ENCODE results near the gene GPD1L.

Gene GPD1L

DNA sequence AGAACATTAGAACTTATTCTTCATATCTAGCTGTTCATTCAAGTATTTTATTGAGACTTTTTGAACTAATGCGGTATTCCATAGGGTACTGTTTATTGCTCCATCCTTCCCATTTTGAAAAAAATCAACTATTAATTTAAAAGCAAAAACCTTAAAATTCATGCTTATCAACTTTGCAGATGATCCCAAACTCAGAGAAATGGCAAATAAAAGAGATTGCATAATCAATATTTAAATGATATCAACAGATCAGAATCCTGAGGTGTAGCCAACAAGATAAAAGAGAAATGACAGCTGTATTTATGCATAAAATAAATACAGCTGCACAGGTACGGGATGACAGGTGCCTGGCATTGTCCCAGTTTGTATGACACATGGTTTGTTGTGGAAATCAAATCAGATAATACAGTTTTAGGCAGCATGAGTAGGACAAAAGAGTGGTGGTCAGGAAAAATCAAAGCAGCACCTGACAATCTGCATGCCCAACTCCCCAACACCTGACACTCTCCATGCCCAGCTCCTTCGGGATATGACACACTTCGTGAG, 89.6 kb downstream of the GPD1L start:
- ATAC-seq, result no peak
- TF ChIP-seq PPARA (CRISPR knock-in tag; IDR thresholded peaks at IDR 0.05; ENCODE audit: borderline replicate concordance) (no peak), ARNTL (CRISPR knock-in tag; IDR thresholded peaks at IDR 0.05; ENCODE audit: borderline replicate concordance, low read depth) (no peak), CSDC2 (CRISPR knock-in tag; IDR thresholded peaks at IDR 0.05) (no peak), RARB (CRISPR knock-in tag; IDR thresholded peaks at IDR 0.05) (no peak), ZNF8 (CRISPR knock-in tag; IDR thresholded peaks at IDR 0.05) (no peak), ZFP30 (CRISPR knock-in tag; IDR thresholded peaks at IDR 0.05) (no peak), GLIS3 (CRISPR knock-in tag; IDR thresholded peaks at IDR 0.05) (no peak), ZNF565 (CRISPR knock-in tag; conservative IDR thresholded peaks at IDR 0.05; ENCODE audit: low read depth) (no peak), ZFP3 (CRISPR knock-in tag; IDR thresholded peaks at IDR 0.05) (no peak), OSR1 (CRISPR knock-in tag; IDR thresholded peaks at IDR 0.05) (no peak), ESRRG (CRISPR knock-in tag; IDR thresholded peaks at IDR 0.05) (no peak), ZC3H10 (CRISPR knock-in tag; IDR thresholded peaks at IDR 0.05) (no peak), ISL1 (CRISPR knock-in tag; IDR thresholded peaks at IDR 0.05) (no peak)
- TF ChIP-seq, protein P1, sequence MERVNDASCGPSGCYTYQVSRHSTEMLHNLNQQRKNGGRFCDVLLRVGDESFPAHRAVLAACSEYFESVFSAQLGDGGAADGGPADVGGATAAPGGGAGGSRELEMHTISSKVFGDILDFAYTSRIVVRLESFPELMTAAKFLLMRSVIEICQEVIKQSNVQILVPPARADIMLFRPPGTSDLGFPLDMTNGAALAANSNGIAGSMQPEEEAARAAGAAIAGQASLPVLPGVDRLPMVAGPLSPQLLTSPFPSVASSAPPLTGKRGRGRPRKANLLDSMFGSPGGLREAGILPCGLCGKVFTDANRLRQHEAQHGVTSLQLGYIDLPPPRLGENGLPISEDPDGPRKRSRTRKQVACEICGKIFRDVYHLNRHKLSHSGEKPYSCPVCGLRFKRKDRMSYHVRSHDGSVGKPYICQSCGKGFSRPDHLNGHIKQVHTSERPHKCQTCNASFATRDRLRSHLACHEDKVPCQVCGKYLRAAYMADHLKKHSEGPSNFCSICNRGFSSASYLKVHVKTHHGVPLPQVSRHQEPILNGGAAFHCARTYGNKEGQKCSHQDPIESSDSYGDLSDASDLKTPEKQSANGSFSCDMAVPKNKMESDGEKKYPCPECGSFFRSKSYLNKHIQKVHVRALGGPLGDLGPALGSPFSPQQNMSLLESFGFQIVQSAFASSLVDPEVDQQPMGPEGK (CRISPR knock-in tag; IDR thresholded peaks at IDR 0.05; ENCODE audit: borderline replicate concordance), result no peak
- TF ChIP-seq, protein P2, sequence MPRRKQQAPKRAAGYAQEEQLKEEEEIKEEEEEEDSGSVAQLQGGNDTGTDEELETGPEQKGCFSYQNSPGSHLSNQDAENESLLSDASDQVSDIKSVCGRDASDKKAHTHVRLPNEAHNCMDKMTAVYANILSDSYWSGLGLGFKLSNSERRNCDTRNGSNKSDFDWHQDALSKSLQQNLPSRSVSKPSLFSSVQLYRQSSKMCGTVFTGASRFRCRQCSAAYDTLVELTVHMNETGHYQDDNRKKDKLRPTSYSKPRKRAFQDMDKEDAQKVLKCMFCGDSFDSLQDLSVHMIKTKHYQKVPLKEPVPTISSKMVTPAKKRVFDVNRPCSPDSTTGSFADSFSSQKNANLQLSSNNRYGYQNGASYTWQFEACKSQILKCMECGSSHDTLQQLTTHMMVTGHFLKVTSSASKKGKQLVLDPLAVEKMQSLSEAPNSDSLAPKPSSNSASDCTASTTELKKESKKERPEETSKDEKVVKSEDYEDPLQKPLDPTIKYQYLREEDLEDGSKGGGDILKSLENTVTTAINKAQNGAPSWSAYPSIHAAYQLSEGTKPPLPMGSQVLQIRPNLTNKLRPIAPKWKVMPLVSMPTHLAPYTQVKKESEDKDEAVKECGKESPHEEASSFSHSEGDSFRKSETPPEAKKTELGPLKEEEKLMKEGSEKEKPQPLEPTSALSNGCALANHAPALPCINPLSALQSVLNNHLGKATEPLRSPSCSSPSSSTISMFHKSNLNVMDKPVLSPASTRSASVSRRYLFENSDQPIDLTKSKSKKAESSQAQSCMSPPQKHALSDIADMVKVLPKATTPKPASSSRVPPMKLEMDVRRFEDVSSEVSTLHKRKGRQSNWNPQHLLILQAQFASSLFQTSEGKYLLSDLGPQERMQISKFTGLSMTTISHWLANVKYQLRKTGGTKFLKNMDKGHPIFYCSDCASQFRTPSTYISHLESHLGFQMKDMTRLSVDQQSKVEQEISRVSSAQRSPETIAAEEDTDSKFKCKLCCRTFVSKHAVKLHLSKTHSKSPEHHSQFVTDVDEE (CRISPR knock-in tag; IDR thresholded peaks at IDR 0.05), result no peak

DNA sequence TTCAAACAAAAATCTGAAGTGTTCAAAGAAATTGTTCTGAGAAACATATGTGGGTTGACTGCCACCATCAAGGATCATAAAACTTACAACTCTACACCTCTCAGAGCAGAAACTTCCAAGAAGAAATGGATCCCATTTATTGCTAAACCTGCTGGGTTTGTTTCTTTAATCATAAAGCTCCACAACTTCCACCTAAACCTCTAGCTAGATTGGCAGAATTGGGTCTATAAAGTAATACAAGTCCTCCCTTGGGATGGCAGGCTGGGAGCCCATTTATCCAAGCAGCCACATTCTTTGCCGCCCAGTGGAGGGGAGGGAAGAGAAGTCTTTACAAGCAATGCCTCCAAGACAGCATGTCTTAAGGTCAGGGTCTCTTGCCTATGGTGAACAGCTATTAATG, 91.6 kb downstream of the GPD1L start:
- ATAC-seq, result no peak
- no peak for TF ChIP-seq ZNF565 (CRISPR knock-in tag; conservative IDR thresholded peaks at IDR 0.05; ENCODE audit: low read depth)
- TF ChIP-seq SNAI2 (CRISPR knock-in tag; IDR thresholded peaks at IDR 0.05), result no peak
- TF ChIP-seq ZNF8 (CRISPR knock-in tag; IDR thresholded peaks at IDR 0.05), result no peak
- TF ChIP-seq RARB (CRISPR knock-in tag; IDR thresholded peaks at IDR 0.05), result no peak
- no peak for TF ChIP-seq OSR1 (CRISPR knock-in tag; IDR thresholded peaks at IDR 0.05)
- TF ChIP-seq, protein P1 (CRISPR knock-in tag; IDR thresholded peaks at IDR 0.05; ENCODE audit: borderline replicate concordance), result no peak
- TF ChIP-seq ZFP3 (CRISPR knock-in tag; IDR thresholded peaks at IDR 0.05), result no peak
- no peak for TF ChIP-seq ARNTL (CRISPR knock-in tag; IDR thresholded peaks at IDR 0.05; ENCODE audit: borderline replicate concordance, low read depth)
- no peak for TF ChIP-seq TCF4 (CRISPR knock-in tag; IDR thresholded peaks at IDR 0.05; ENCODE audit: borderline replicate concordance)
- TF ChIP-seq, protein P3, sequence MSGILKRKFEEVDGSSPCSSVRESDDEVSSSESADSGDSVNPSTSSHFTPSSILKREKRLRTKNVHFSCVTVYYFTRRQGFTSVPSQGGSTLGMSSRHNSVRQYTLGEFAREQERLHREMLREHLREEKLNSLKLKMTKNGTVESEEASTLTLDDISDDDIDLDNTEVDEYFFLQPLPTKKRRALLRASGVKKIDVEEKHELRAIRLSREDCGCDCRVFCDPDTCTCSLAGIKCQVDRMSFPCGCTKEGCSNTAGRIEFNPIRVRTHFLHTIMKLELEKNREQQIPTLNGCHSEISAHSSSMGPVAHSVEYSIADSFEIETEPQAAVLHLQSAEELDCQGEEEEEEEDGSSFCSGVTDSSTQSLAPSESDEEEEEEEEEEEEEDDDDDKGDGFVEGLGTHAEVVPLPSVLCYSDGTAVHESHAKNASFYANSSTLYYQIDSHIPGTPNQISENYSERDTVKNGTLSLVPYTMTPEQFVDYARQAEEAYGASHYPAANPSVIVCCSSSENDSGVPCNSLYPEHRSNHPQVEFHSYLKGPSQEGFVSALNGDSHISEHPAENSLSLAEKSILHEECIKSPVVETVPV (CRISPR knock-in tag; IDR thresholded peaks at IDR 0.05), result no peak
- TF ChIP-seq, protein P4, sequence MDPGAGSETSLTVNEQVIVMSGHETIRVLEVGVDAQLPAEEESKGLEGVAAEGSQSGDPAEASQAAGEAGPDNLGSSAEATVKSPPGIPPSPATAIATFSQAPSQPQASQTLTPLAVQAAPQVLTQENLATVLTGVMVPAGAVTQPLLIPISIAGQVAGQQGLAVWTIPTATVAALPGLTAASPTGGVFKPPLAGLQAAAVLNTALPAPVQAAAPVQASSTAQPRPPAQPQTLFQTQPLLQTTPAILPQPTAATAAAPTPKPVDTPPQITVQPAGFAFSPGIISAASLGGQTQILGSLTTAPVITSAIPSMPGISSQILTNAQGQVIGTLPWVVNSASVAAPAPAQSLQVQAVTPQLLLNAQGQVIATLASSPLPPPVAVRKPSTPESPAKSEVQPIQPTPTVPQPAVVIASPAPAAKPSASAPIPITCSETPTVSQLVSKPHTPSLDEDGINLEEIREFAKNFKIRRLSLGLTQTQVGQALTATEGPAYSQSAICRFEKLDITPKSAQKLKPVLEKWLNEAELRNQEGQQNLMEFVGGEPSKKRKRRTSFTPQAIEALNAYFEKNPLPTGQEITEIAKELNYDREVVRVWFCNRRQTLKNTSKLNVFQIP (CRISPR knock-in tag; IDR thresholded peaks at IDR 0.05; ENCODE audit: borderline replicate concordance, low read depth), result no peak
- no peak for TF ChIP-seq PPARA (CRISPR knock-in tag; IDR thresholded peaks at IDR 0.05; ENCODE audit: borderline replicate concordance)
- TF ChIP-seq TOX (CRISPR knock-in tag; IDR thresholded peaks at IDR 0.05; ENCODE audit: borderline replicate concordance), result no peak
- TF ChIP-seq BACH2 (CRISPR knock-in tag; IDR thresholded peaks at IDR 0.05; ENCODE audit: borderline replicate concordance), result no peak
- TF ChIP-seq ZNF70 (CRISPR knock-in tag; IDR thresholded peaks at IDR 0.05), result no peak
- TF ChIP-seq ZC3H10 (CRISPR knock-in tag; IDR thresholded peaks at IDR 0.05), result no peak
- no peak for TF ChIP-seq CSDC2 (CRISPR knock-in tag; IDR thresholded peaks at IDR 0.05)
- no peak for TF ChIP-seq ISL1 (CRISPR knock-in tag; IDR thresholded peaks at IDR 0.05)
- no peak for TF ChIP-seq ESRRG (CRISPR knock-in tag; IDR thresholded peaks at IDR 0.05)

Data from SK-N-SH treated with all-trans-retinoic acid at 6 μM for 48 hours (cell line).